ENCODE results near the gene LRRC25. TPM values are rescaled to one million over a fixed set of nuclear protein-coding genes. Genes with fewer than 3 reads are reported as not detected.

LRRC25 gene
- polyA plus RNA-seq, 1 donor (not counting 4 experiments of a cell fraction or from before 2014, with no cell fraction given): not detected

DNA sequence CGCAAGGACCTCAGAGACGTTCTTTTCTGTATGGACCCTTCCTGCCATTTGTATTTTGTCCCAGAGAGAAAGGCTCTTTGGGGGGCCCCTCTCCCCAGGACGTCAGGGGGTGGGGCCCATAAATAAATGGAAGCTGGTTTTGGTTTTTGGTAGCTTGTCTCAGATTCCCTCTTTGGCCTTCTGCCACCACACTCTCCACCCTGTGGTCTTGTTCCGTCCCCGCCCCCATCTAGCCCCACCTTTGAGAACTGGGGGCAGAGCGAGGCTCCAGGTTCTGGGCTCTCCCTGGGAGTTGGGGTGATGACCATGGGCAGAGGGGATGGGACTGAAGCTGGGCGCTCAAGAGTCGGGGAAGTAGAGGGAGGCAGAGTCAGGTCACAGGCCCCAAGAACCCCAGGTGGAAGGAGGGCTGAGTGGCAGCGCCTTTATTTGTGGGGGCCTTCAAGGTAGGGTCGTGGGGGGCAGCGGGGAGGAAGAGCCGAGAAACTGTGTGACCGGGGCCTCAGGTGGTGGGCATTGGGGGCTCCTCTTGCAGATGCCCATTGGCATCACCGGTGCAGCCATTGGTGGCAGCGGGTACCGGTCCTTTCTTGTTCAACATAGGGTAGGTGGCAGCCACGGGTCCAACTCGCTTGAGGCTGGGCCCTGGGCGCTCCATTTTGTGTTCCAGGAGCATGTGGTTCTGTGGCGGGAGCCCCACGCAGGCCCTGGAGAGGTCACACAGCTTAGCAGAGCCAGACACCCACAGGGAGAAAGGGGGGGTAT lies 37.2 kb upstream of the LRRC25 start:
- H3K4me3 ChIP-seq (ENCODE audit: control insufficient read depth in 2 of 3, extremely low read depth in 1 of 3, insufficient read depth in 2 of 3, low read depth in 1 of 3, low read length in 3 of 3): no peak overlapping the region

DNA sequence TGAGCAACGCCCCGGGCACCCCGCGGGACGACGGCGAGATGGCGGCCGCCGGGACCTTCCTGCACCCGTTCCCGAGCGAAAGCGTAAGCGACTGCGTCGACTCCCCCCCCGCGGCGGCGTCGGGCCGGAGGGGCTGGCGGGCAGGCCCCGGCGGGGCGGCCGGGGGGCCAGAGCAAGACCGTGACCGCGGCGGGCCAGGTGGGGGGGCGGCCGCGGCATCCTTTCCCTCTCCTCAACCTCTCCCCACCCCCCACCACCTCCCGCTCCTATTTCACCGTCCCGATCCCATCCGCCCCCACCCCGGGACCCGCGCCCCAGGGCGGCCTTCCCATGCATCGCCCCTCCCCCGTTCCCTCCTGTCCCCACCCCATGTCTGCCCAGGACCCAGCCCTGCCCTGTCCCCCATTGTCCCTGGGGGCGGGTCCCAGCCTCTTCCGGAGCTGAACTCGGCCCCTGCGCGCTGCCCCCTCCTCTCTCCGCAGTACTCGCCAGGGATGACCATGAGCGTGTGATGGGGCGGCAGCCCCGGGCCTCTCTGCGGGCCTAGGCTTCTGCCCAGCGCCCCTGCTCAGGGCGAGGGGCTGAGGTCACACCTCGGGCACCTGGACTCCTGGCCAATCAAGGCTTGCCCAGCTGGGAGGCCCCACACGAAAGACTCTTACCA lies 36.4 kb upstream of the LRRC25 start:
- Histone ChIP-seq H3K36me3 (ENCODE audit: control insufficient read depth in 2 of 2, extremely low read depth in 1 of 2, insufficient read depth in 2 of 2, low read length in 2 of 2) (peaks cover 0 to 1% of the 10 kb centered on the region in 2 experiments), H3K4me2 (ENCODE audit: control insufficient read depth, extremely low read depth, insufficient read depth, low read depth, low read length) (no peak overlapping the region), H3K27ac (ENCODE audit: control insufficient read depth, insufficient read depth, low read length) (no peak overlapping the region), H3K4me3 (ENCODE audit: control insufficient read depth in 2 of 3, extremely low read depth in 1 of 3, insufficient read depth in 2 of 3, low read depth in 1 of 3, low read length in 3 of 3) (no peak overlapping the region), H3K9me3 (ENCODE audit: control insufficient read depth, low read depth, low read length) (no peaks in the 10 kb centered on the region), H2AFZ (ENCODE audit: control insufficient read depth, low read length) (no peak overlapping the region), H3K79me2 (ENCODE audit: control insufficient read depth, insufficient read depth, low read length) (no peaks in the 10 kb centered on the region), H3K9ac (ENCODE audit: control insufficient read depth, extremely low read depth, insufficient read depth, low read length) (no peak overlapping the region), H4K20me1 (ENCODE audit: control insufficient read depth, extremely low read depth, insufficient read depth, low read length) (no peaks in the 10 kb centered on the region), H3K9me1 (ENCODE audit: control insufficient read depth, extremely low read depth, insufficient read depth, low read length) (no peaks in the 10 kb centered on the region), H3K27me3 (ENCODE audit: control insufficient read depth, extremely low read depth, insufficient read depth, low read length) (no peaks in the 10 kb centered on the region), H3K4me1 (ENCODE audit: control insufficient read depth, extremely low read depth, insufficient read depth, low read length) (peaks cover 10% of the 10 kb centered on the region)
- TF ChIP-seq EZH2 (IDR thresholded peaks at IDR 0.05; ENCODE audit: low read length): no peak
- TF ChIP-seq, protein P1, sequence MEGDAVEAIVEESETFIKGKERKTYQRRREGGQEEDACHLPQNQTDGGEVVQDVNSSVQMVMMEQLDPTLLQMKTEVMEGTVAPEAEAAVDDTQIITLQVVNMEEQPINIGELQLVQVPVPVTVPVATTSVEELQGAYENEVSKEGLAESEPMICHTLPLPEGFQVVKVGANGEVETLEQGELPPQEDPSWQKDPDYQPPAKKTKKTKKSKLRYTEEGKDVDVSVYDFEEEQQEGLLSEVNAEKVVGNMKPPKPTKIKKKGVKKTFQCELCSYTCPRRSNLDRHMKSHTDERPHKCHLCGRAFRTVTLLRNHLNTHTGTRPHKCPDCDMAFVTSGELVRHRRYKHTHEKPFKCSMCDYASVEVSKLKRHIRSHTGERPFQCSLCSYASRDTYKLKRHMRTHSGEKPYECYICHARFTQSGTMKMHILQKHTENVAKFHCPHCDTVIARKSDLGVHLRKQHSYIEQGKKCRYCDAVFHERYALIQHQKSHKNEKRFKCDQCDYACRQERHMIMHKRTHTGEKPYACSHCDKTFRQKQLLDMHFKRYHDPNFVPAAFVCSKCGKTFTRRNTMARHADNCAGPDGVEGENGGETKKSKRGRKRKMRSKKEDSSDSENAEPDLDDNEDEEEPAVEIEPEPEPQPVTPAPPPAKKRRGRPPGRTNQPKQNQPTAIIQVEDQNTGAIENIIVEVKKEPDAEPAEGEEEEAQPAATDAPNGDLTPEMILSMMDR (optimal IDR thresholded peaks at IDR 0.05 in 1 of 3, IDR thresholded peaks at IDR 0.05 in 1 of 3, conservative IDR thresholded peaks at IDR 0.05 in 1 of 3; ENCODE audit: extremely low read depth in 1 of 3, insufficient read depth in 2 of 3, low read length in 3 of 3): no peak
- FAIRE-seq (no peak), DNase-seq (ENCODE audit: low read depth, low spot score) (no peak)
- dilution Hi-C loops (cut with MboI; ENCODE audit: extremely low pct_ligation_motif_present, low sequenced_read_pairs): no loop called here

More for the DNA sequence above, 37.2 kb upstream of the LRRC25 start:
- H3K9me3 ChIP-seq (ENCODE audit: control insufficient read depth, low read depth, low read length): no peaks in the 10 kb centered on the region
- H4K20me1 ChIP-seq (ENCODE audit: control insufficient read depth, extremely low read depth, insufficient read depth, low read length): no peaks in the 10 kb centered on the region
- H3K4me1 ChIP-seq (ENCODE audit: control insufficient read depth, extremely low read depth, insufficient read depth, low read length): peaks cover 18% of the 10 kb centered on the region
- H3K27ac ChIP-seq (ENCODE audit: control insufficient read depth, insufficient read depth, low read length): no peak overlapping the region
- no peak overlapping the region for H3K9ac ChIP-seq (ENCODE audit: control insufficient read depth, extremely low read depth, insufficient read depth, low read length)
- TF ChIP-seq EZH2 (IDR thresholded peaks at IDR 0.05; ENCODE audit: low read length): no peak
- TF ChIP-seq, protein P1 (optimal IDR thresholded peaks at IDR 0.05 in 1 of 3, IDR thresholded peaks at IDR 0.05 in 1 of 3, conservative IDR thresholded peaks at IDR 0.05 in 1 of 3; ENCODE audit: extremely low read depth in 1 of 3, insufficient read depth in 2 of 3, low read length in 3 of 3): no peak
- H3K36me3 ChIP-seq (ENCODE audit: control insufficient read depth in 2 of 2, extremely low read depth in 1 of 2, insufficient read depth in 2 of 2, low read length in 2 of 2): peaks cover 0 to 1% of the 10 kb centered on the region in 2 experiments
- no peaks in the 10 kb centered on the region for H3K79me2 ChIP-seq (ENCODE audit: control insufficient read depth, insufficient read depth, low read length)
- H3K4me2 ChIP-seq (ENCODE audit: control insufficient read depth, extremely low read depth, insufficient read depth, low read depth, low read length): no peak overlapping the region
- dilution Hi-C loops (cut with MboI; ENCODE audit: extremely low pct_ligation_motif_present, low sequenced_read_pairs): no loop called here
- no peak for DNase-seq (ENCODE audit: low read depth, low spot score)
- no peak overlapping the region for H2AFZ ChIP-seq (ENCODE audit: control insufficient read depth, low read length)
- no peak for FAIRE-seq
- no peaks in the 10 kb centered on the region for H3K27me3 ChIP-seq (ENCODE audit: control insufficient read depth, extremely low read depth, insufficient read depth, low read length)
- peaks cover 5% of the 10 kb centered on the region for H3K9me1 ChIP-seq (ENCODE audit: control insufficient read depth, extremely low read depth, insufficient read depth, low read length)

Measured in keratinocyte (primary cell).